Measurements from ENCODE around the gene PROB1.
"Not testable (repeated sequence)": the region's sequence is repeated elsewhere in the genome, so short reads cannot be mapped to it uniquely, and the experiment has no call there.

Gene PROB1

GRCh38 chr5:139394654-139395566 lies at the start of gene PROB1:
TSS of gene PROB1 (minus strand) at chr5:139395104. CDS start at chr5:139395081, 23 bp downstream.
- no peak for DNase-seq

GRCh38 chr5:139443831-139444453 lies 49.0 kb upstream of the PROB1 start:
- DNase-seq, result peak; percentile 23

- not testable (repeated sequence) for DNase-seq
Observed at GRCh38 chr5:139440416-139440815, 45.5 kb upstream of the PROB1 start.

GRCh38 chr5:139439013-139439903 lies 44.4 kb upstream of the PROB1 start, which contains the start of gene DNAJC18:
TSS of gene DNAJC18 (minus strand) at chr5:139439525. CDS start at chr5:139439445, 80 bp downstream.
- DNase-seq, result peak; percentile 77

GRCh38 chr5:139438707-139439012 lies 43.8 kb upstream of the PROB1 start:
- no peak for DNase-seq

GRCh38 chr5:139435676-139436075 lies 40.8 kb upstream of the PROB1 start:
- no peak for DNase-seq

GRCh38 chr5:139431706-139432105 lies 36.8 kb upstream of the PROB1 start:
- DNase-seq, result no peak

GRCh38 chr5:139430015-139430414 lies 35.1 kb upstream of the PROB1 start:
- no peak for DNase-seq

GRCh38 chr5:139426203-139426885 lies 31.4 kb upstream of the PROB1 start:
- DNase-seq, result no peak

GRCh38 chr5:139425497-139425896 lies 30.6 kb upstream of the PROB1 start:
- no peak for DNase-seq

- DNase-seq, result peak; percentile 41
Observed at GRCh38 chr5:139422307-139422893, 27.5 kb upstream of the PROB1 start.

GRCh38 chr5:139419226-139420192 lies 24.6 kb upstream of the PROB1 start:
- DNase-seq, result no peak

GRCh38 chr5:139418793-139419192 lies 23.9 kb upstream of the PROB1 start:
- no peak for DNase-seq

- no peak for DNase-seq
Observed at GRCh38 chr5:139417214-139417613, 22.3 kb upstream of the PROB1 start.

- no peak for DNase-seq
Observed at GRCh38 chr5:139416651-139417050, 21.7 kb upstream of the PROB1 start.

- DNase-seq, result no peak
Observed at GRCh38 chr5:139415869-139416268, 21.0 kb upstream of the PROB1 start.

- DNase-seq, result no peak
Observed at GRCh38 chr5:139415221-139415861, 20.4 kb upstream of the PROB1 start.

- DNase-seq, result no peak
Observed at GRCh38 chr5:139414581-139415130, 19.8 kb upstream of the PROB1 start.

GRCh38 chr5:139413963-139414362 lies 19.1 kb upstream of the PROB1 start:
- DNase-seq, result no peak

GRCh38 chr5:139413153-139413552 lies 18.2 kb upstream of the PROB1 start:
- no peak for DNase-seq

Measured in NCI-H226 (cell line).